ENCODE results near the gene RNASE12. TPM values are rescaled to one million over a fixed set of nuclear protein-coding genes. Genes with fewer than 3 reads are reported as not detected.

RNASE12 gene
- total and polyA plus RNA-seq, 2 donors (not counting 3 experiments of a cell fraction or from before 2014, with no cell fraction given) = not detected

GRCh38 chr14:20614038-20614840, 23.1 kb upstream of the RNASE12 start:
- intact Hi-C loops (cut with micrococcal nuclease) (loop anchor here (5.0 kb wide), 2 partner anchors 243 to 358 kb away; no protein-coding TSS in a partner anchor), dilution Hi-C loops (cut with MboI; ENCODE audit: extremely low pct_ligation_motif_present, low sequenced_read_pairs) (no loop called here)
- Histone ChIP-seq H2AFZ (ENCODE audit: low read depth, low read length) (peak overlapping the region; percentile 85), H3K4me2 (ENCODE audit: insufficient read depth, low read length) (peak overlapping the region; percentile 92), H3K27ac (ENCODE audit: insufficient read depth, low read depth, low read length) (peak overlapping the region; percentile 27), H3K9me3 (replicated peaks; ENCODE audit: control insufficient read depth, insufficient read depth, low read length) (no peaks in the 10 kb centered on the region), H3K27me3 (ENCODE audit: control insufficient read depth in 2 of 2, insufficient read depth in 2 of 2, low read length in 2 of 2) (peaks cover 8 to 10% of the 10 kb centered on the region in 2 experiments), H3K79me2 (ENCODE audit: control insufficient read depth, insufficient read depth, low read length) (no peaks in the 10 kb centered on the region), H4K20me1 (replicated peaks; ENCODE audit: control insufficient read depth, extremely low read depth, insufficient read depth, low read length) (no peaks in the 10 kb centered on the region), H3K9me1 (replicated peaks; ENCODE audit: control insufficient read depth, extremely low read depth, insufficient read depth, low read length) (no peaks in the 10 kb centered on the region), H3K4me3 (replicated peaks in 1 of 3; ENCODE audit: insufficient read depth in 1 of 3, low read depth in 1 of 3, low read length in 3 of 3) (peak overlapping the region; percentile 48 to 86 (median 70)), H3K4me1 (ENCODE audit: control insufficient read depth, extremely low read depth, insufficient read depth, low read length) (peaks cover 11% of the 10 kb centered on the region), H3K9ac (replicated peaks; ENCODE audit: extremely low read depth, insufficient read depth, low read length) (peak overlapping the region; percentile 76), H3K36me3 (ENCODE audit: control insufficient read depth in 2 of 2, extremely low read depth in 1 of 2, insufficient read depth in 2 of 2, low read length in 2 of 2) (no peaks in the 10 kb centered on the region)
- CTCF ChIA-PET = interaction anchor here (0.6 to 3.0 kb wide), 15 partner anchors 8 to 286 kb away, joined by 3 to 49 read pairs (median 6); partner anchors contain the start of genes ANG, PARP2, RNASE1 and RNASE4
- POLR2A ChIA-PET = interaction anchor here (1.5 to 1.9 kb wide), 2 partner anchors 69 to 271 kb away, joined by 4 to 8 read pairs; partner anchors contain the start of gene PARP2
- DNase-seq (ENCODE audit: low read depth, low spot score) = peak; percentile 28
- no peak for TF ChIP-seq POLR2A (IDR thresholded peaks at IDR 0.05; ENCODE audit: low read depth, low read length)
- no TSS peak for BruUV-seq (replicated peaks)
- FAIRE-seq = peak; percentile 66

- Histone ChIP-seq H3K4me3 (replicated peaks in 1 of 3; ENCODE audit: insufficient read depth in 1 of 3, low read depth in 1 of 3, low read length in 3 of 3) (peak overlapping the region; percentile 48 to 86 (median 70)), H3K4me1 (ENCODE audit: control insufficient read depth, extremely low read depth, insufficient read depth, low read length) (peaks cover 11% of the 10 kb centered on the region), H4K20me1 (replicated peaks; ENCODE audit: control insufficient read depth, extremely low read depth, insufficient read depth, low read length) (no peaks in the 10 kb centered on the region), H3K9me1 (replicated peaks; ENCODE audit: control insufficient read depth, extremely low read depth, insufficient read depth, low read length) (no peaks in the 10 kb centered on the region), H3K4me2 (ENCODE audit: insufficient read depth, low read length) (peak overlapping the region; percentile 92), H3K27ac (ENCODE audit: insufficient read depth, low read depth, low read length) (peak overlapping the region; percentile 27), H3K36me3 (ENCODE audit: control insufficient read depth in 2 of 2, extremely low read depth in 1 of 2, insufficient read depth in 2 of 2, low read length in 2 of 2) (no peaks in the 10 kb centered on the region), H3K27me3 (ENCODE audit: control insufficient read depth in 2 of 2, insufficient read depth in 2 of 2, low read length in 2 of 2) (peaks cover 3 to 6% of the 10 kb centered on the region in 2 experiments), H3K9me3 (replicated peaks; ENCODE audit: control insufficient read depth, insufficient read depth, low read length) (no peaks in the 10 kb centered on the region), H3K9ac (replicated peaks; ENCODE audit: extremely low read depth, insufficient read depth, low read length) (peak overlapping the region; percentile 76), H2AFZ (ENCODE audit: low read depth, low read length) (peak overlapping the region; percentile 85), H3K79me2 (ENCODE audit: control insufficient read depth, insufficient read depth, low read length) (no peaks in the 10 kb centered on the region)
- dilution Hi-C loops (cut with MboI; ENCODE audit: extremely low pct_ligation_motif_present, low sequenced_read_pairs) = no loop called here
- intact Hi-C loops (cut with micrococcal nuclease) = loop anchor here (1.0 to 5.0 kb wide), 6 partner anchors 12 to 359 kb away; partner anchors contain the start of gene RNASE4
- peak; percentile 39 for TF ChIP-seq GATA2 (IDR thresholded peaks at IDR 0.05; ENCODE audit: insufficient read depth, insufficient read length, low read depth, low read length)
- TF ChIP-seq CTCF (IDR thresholded peaks at IDR 0.05; ENCODE audit: extremely low read depth in 1 of 2, insufficient read depth in 1 of 2, low read depth in 1 of 2, low read length in 2 of 2) = peak; percentile 55 to 65
- no peak for TF ChIP-seq POLR2AphosphoS5 (IDR thresholded peaks at IDR 0.05; ENCODE audit: insufficient read depth, low read depth, low read length)
- no peak for TF ChIP-seq EZH2 (IDR thresholded peaks at IDR 0.05; ENCODE audit: borderline replicate concordance, low read depth, low read length, severe bottlenecking)
- TF ChIP-seq MYC (IDR thresholded peaks at IDR 0.05; ENCODE audit: low read depth, low read length) = peak; percentile 52
- peak; percentile 5 for TF ChIP-seq FOS (IDR thresholded peaks at IDR 0.05; ENCODE audit: borderline replicate concordance, insufficient read depth, low read length)
- ChIA-PET CTCF (interaction anchor here (0.9 to 3.0 kb wide), 18 partner anchors 9 to 355 kb away, joined by 3 to 49 read pairs (median 4); partner anchors contain the start of genes ANG, APEX1, OSGEP and PARP2), POLR2A (interaction anchor here (1.5 to 1.9 kb wide), 2 partner anchors 70 to 270 kb away, joined by 4 to 8 read pairs; partner anchors contain the start of gene PARP2)
- FAIRE-seq (peak; percentile 91), DNase-seq (ENCODE audit: low read depth, low spot score) (peak; percentile 97)
- TSS peak; percentile 100 for BruUV-seq (replicated peaks)
Observed at GRCh38 chr14:20613094-20614037, 22.2 kb upstream of the RNASE12 start.
